PC-9 (cell line): Measurements from ENCODE around the gene LRRN4CL.

Source experiments
- EZH2 ChIP-seq: fragments of 200-600 bp; sonication (generic); IDR thresholded peaks from 2 replicates; pipeline ENCODE4 v1.8.0; 2017; ENCODE audit warnings: antibody characterized with exemption, low read depth
- TF ChIP-seq, protein P1 (sequence below): fragments of 200-600 bp; sonication (generic); conservative IDR thresholded peaks from 2 replicates; pipeline ENCODE4 v1.6.1; 2017; ENCODE audit warnings: mixed run types, antibody characterized with exemption, mild to moderate bottlenecking, moderate library complexity

DNA sequence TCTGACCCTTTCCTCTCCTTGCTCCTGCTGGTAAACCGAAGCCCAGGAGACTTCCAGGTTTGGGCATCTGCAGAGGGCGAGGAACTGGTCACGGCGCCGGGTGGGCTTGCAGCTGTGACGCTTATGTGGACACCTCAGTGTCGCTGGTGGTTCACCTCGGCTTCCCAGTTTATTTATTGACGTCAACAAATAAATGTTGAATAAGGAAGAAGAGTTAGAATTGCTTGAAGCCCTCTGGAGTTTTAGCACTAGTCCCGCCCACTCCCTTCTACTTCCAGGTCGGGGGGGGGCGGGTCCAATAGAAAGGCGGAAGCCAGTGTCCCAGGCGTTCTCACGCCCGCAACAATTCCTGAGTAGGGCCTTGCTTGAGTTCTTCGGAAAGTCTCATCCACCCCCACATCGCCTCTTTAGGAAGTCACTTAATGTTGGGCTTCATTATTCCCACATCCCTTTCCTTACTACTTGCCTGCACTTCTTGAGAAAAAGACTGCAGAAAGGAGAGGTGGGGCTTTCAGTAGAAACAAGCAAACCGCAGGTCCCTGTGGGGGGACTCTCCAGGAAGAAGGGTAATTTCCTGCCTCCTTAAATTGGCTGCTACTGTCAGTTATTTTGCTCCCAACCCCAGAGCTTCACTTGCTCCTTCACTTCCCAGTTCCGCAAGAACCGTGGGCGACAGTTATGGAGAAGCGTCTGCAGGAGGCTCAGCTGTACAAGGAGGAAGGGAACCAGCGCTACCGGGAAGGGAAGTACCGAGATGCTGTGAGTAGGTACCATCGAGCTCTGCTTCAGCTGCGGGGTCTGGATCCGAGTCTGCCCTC is 39.0 kb upstream of the LRRN4CL start, which contains the start of gene TTC9C:
- TF ChIP-seq, protein P1, sequence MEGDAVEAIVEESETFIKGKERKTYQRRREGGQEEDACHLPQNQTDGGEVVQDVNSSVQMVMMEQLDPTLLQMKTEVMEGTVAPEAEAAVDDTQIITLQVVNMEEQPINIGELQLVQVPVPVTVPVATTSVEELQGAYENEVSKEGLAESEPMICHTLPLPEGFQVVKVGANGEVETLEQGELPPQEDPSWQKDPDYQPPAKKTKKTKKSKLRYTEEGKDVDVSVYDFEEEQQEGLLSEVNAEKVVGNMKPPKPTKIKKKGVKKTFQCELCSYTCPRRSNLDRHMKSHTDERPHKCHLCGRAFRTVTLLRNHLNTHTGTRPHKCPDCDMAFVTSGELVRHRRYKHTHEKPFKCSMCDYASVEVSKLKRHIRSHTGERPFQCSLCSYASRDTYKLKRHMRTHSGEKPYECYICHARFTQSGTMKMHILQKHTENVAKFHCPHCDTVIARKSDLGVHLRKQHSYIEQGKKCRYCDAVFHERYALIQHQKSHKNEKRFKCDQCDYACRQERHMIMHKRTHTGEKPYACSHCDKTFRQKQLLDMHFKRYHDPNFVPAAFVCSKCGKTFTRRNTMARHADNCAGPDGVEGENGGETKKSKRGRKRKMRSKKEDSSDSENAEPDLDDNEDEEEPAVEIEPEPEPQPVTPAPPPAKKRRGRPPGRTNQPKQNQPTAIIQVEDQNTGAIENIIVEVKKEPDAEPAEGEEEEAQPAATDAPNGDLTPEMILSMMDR: no peak
- no peak for TF ChIP-seq EZH2
